ENCODE results near the gene CEACAM18. TPM values are rescaled to one million over a fixed set of nuclear protein-coding genes. Genes with fewer than 3 reads are reported as not detected.

The CEACAM18 gene
- total and polyA plus RNA-seq, 2 of the 8 experiments (the other 6 are each of a cell fraction or from before 2014, with no cell fraction given) = not detected

DNA sequence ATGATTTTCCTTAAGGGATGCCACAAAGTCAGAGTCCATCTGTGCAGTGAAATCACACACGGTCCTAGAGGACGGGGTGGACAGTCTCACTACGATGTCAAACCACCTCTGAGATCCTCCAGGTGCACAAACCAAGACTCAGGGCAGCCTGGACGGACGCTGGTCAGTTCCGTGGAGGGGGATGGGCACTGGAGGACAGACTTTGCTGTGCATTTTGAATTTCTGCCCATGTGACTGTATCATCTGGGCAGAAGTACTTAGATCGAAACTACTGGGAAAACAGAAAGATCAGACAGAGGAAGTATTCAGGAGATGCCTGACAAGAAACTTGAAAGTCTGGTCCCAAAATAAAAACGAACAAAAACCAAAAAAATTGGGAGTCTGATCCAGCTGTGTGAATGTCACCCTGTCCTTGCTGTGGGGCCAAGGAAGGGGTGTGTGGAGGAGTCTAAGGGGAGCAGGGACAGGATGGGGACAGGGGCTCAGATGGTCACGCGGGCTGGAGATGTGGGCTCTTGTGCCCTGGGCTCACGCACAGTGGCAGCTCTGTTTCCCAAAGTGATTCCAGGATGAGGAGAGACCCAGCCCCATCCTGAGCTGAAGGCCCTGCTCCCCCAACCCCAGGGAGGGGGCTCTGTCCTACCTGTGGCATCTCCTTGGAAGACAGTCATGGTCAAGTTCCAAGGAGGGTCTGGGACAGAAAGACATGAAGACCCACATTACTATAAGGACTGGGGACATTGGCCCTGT is 21.6 kb upstream of the CEACAM18 start (continued):
- TF ChIP-seq SP2 (IDR thresholded peaks at IDR 0.05; ENCODE audit: low read length) = no peak
- TF ChIP-seq RNF2 (IDR thresholded peaks at IDR 0.05; ENCODE audit: borderline replicate concordance, low read depth, low read length, missing control alignments, poor library complexity, severe bottlenecking) = no peak
- TF ChIP-seq CTBP2 (IDR thresholded peaks at IDR 0.05; ENCODE audit: borderline replicate concordance, insufficient read depth, insufficient read length, low read length) = no peak
- no peak for TF ChIP-seq SP1 (IDR thresholded peaks at IDR 0.05; ENCODE audit: low read depth, low read length)

Data from H1 (cell line).